OCI-LY3 (cell line): ENCODE data around the gene KLF7.

Experiments used
- CTCF ChIP-seq: fragments of 200-600, 300-600 bp; sonication (generic); IDR thresholded peaks from 2 replicates; pipeline ENCODE4 v1.5.1; 2014; ENCODE audit warnings: antibody characterized with exemption, low read length, low read depth
- EZH2phosphoT487 ChIP-seq: fragments of 200-600 bp; shearing (Covaris generic); IDR thresholded peaks from 2 replicates; pipeline ENCODE4 v1.6.1; 2018; ENCODE audit warnings: antibody characterized with exemption, mixed run types, low read depth

- no peak for TF ChIP-seq CTCF
- TF ChIP-seq EZH2phosphoT487 = no peak
Measured at GRCh38 chr2:207136874-207137273, 28.9 kb downstream of the KLF7 start.
